ENCODE measurements around the gene ERICH6.
"Not testable (repeated sequence)": the region's sequence is repeated elsewhere in the genome, so short reads cannot be mapped to it uniquely, and the experiment has no call there.

The ERICH6 gene

DNA sequence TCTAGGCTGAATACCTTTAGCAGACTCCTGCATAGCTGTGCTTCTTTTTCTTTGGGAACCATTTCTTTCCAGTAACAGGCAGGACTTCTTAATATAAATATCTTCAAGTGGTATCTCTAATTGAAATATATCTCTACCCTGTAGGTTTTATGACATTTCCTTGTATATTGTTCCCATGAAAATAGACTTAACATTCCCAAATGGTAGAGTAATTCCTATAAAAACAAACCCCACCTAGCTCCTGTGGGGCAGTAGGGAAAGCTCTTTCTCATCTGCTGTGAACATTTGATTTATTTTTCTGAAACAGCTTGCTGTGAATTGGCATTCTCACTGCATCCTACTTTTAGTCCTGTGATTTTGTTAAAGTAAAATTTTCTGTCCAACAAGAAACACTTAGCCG lies 79.8 kb downstream of the ERICH6 start:
- H3K79me2 ChIP-seq (ENCODE audit: insufficient read depth, low read length), result peaks cover 59% of the 10 kb centered on the region
- no peaks in the 10 kb centered on the region for H3K27me3 ChIP-seq (ENCODE audit: low read length)
- H3K9me2 ChIP-seq (replicated peaks; ENCODE audit: insufficient read depth, low read length), result no peaks in the 10 kb centered on the region
- peaks cover 64% of the 10 kb centered on the region for H4K20me1 ChIP-seq (ENCODE audit: low read depth, low read length)
- TF ChIP-seq EZH2phosphoT487 (conservative IDR thresholded peaks at IDR 0.05; ENCODE audit: low read length), result no peak
- TF ChIP-seq, protein P1, sequence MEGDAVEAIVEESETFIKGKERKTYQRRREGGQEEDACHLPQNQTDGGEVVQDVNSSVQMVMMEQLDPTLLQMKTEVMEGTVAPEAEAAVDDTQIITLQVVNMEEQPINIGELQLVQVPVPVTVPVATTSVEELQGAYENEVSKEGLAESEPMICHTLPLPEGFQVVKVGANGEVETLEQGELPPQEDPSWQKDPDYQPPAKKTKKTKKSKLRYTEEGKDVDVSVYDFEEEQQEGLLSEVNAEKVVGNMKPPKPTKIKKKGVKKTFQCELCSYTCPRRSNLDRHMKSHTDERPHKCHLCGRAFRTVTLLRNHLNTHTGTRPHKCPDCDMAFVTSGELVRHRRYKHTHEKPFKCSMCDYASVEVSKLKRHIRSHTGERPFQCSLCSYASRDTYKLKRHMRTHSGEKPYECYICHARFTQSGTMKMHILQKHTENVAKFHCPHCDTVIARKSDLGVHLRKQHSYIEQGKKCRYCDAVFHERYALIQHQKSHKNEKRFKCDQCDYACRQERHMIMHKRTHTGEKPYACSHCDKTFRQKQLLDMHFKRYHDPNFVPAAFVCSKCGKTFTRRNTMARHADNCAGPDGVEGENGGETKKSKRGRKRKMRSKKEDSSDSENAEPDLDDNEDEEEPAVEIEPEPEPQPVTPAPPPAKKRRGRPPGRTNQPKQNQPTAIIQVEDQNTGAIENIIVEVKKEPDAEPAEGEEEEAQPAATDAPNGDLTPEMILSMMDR (IDR thresholded peaks at IDR 0.05; ENCODE audit: insufficient read depth, low read length, poor library complexity, severe bottlenecking), result no peak
- no peak overlapping the region for H3K4me3 ChIP-seq (ENCODE audit: insufficient read depth, low read length, poor library complexity, severe bottlenecking)
- H3K9me3 ChIP-seq (ENCODE audit: insufficient read depth, low read length), result no peaks in the 10 kb centered on the region
- H3K9ac ChIP-seq (ENCODE audit: low read length), result no peak overlapping the region
- no peak overlapping the region for H3K27ac ChIP-seq (ENCODE audit: low read depth, low read length)
- H2AFZ ChIP-seq (ENCODE audit: low read depth, low read length, severe bottlenecking), result no peak overlapping the region
- no peak overlapping the region for H3K4me2 ChIP-seq (ENCODE audit: low read depth, low read length, poor library complexity, severe bottlenecking)
- peaks cover 67% of the 10 kb centered on the region for H3K36me3 ChIP-seq (ENCODE audit: low read length)
- H3F3A ChIP-seq (ENCODE audit: insufficient read depth), result peaks cover 11% of the 10 kb centered on the region; the same call in 1 of the 2 replicates

DNA sequence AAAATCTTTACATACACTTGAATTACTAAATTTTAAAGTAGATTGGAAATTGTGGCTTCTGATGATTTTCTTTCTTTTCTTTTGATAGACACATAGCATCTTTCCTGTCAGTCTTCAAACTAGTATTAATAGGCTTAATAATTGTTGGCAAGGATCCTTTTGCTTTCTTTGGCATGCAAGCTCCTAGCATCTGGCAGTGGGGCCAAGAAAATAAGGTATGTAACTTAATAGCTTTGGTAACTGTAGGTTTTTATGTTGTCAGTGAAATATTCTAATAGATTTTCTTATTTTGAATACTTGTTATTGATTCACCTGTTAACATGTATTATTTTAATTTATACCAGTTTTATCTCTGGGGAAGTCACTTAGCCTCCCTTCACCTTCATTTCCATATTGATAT lies 80.8 kb downstream of the ERICH6 start:
- not testable (repeated sequence) for H3K27ac ChIP-seq (ENCODE audit: low read depth, low read length); H3K9me2 ChIP-seq (replicated peaks; ENCODE audit: insufficient read depth, low read length); H3K4me2 ChIP-seq (ENCODE audit: low read depth, low read length, poor library complexity, severe bottlenecking); H3K9ac ChIP-seq (ENCODE audit: low read length); H3K27me3 ChIP-seq (ENCODE audit: low read length); H3K4me3 ChIP-seq (ENCODE audit: insufficient read depth, low read length, poor library complexity, severe bottlenecking); H2AFZ ChIP-seq (ENCODE audit: low read depth, low read length, severe bottlenecking); H3K9me3 ChIP-seq (ENCODE audit: insufficient read depth, low read length)
- H3F3A ChIP-seq (ENCODE audit: insufficient read depth), result peaks cover 11% of the 10 kb centered on the region; the same call in 1 of the 2 replicates
- peaks cover 58% of the 10 kb centered on the region for H3K36me3 ChIP-seq (ENCODE audit: low read length)
- peaks cover 69% of the 10 kb centered on the region for H3K79me2 ChIP-seq (ENCODE audit: insufficient read depth, low read length)
- peaks cover 69% of the 10 kb centered on the region for H4K20me1 ChIP-seq (ENCODE audit: low read depth, low read length)

DNA sequence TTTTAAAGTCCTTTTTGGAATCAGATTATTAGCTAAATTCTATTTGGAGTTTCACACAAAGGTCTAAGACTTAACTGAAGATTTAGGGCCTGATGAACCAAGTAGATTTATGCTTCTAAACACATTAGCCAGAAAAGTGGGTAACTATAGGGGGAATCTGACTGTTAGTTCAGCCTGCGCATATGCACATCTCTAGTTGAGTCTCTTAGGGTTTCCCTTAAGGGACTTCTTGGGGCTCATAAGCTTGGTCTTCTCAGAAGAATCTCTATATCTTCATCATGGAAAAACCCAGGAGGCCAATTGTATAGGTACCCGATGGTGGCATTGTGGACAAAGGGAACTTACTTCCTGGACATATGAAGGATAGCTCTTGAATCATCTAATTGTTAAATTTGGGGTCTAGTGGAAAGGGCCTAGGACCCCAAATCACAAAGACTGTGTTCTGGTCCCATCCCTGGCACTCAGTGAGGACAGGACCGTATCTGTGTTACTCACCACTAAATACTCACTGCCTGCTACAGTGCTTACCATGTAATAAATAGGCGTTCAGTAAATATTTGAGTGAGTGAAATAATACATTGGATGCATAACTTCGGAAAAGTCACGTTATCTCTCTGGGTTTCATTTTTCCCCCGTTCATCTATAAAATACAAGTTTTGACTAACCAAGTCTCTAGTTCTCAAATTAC lies 83.6 kb downstream of the ERICH6 start:
- Histone ChIP-seq H3K36me3 (ENCODE audit: low read length) (peaks cover 34% of the 10 kb centered on the region; the same call in 1 of the 2 replicates), H2AFZ (ENCODE audit: low read depth, low read length, severe bottlenecking) (no peak overlapping the region), H3K27me3 (ENCODE audit: low read length) (no peaks in the 10 kb centered on the region), H3K9me2 (replicated peaks; ENCODE audit: insufficient read depth, low read length) (no peaks in the 10 kb centered on the region), H3K9ac (ENCODE audit: low read length) (no peak overlapping the region), H3K79me2 (ENCODE audit: insufficient read depth, low read length) (peaks cover 83% of the 10 kb centered on the region), H3K9me3 (ENCODE audit: insufficient read depth, low read length) (no peaks in the 10 kb centered on the region), H3K4me2 (ENCODE audit: low read depth, low read length, poor library complexity, severe bottlenecking) (no peak overlapping the region), H4K20me1 (ENCODE audit: low read depth, low read length) (peaks cover 73% of the 10 kb centered on the region), H3F3A (ENCODE audit: insufficient read depth) (peaks cover 11% of the 10 kb centered on the region; the same call in 1 of the 2 replicates), H3K4me3 (ENCODE audit: insufficient read depth, low read length, poor library complexity, severe bottlenecking) (no peak overlapping the region), H3K27ac (ENCODE audit: low read depth, low read length) (no peak overlapping the region)
- TF ChIP-seq, protein P1 (IDR thresholded peaks at IDR 0.05; ENCODE audit: insufficient read depth, low read length, poor library complexity, severe bottlenecking), result no peak
- TF ChIP-seq EZH2phosphoT487 (conservative IDR thresholded peaks at IDR 0.05; ENCODE audit: low read length), result no peak

DNA sequence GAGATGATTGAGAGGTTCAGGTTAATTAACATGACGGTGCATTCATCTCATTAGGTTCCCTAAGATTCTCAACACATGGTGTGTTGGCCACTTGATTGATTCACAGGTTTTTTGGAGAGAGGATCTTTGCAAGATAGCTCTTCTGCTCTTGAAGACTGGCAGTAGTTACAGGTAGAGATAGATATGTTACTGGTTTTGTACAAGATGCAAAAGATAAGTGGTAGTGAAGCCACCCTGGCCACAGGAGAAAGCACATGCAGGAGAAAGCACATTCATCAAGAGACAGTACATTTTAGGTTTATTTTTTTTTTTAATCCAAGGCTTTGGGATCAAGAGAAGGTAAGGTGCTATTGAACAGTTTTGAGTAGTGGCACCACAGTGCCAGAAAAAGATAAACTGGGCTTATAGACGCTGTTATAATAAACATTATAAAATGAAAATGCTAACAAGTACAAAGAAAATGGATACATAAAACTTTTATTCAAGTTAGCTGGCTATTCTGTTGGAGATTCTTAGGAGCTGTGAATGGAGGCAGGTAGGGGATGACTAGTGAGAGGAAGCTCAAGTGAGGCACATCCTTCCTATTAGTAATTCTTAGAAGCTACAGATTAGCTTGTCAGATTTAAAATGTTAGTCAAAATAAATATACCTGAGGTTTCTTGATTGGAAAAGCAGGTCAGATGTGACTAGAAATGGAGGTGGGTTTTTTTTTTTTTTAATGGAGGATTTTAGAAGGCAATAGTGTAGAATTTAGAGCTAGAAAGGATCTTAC lies 89.8 kb downstream of the ERICH6 start:
- Histone ChIP-seq H3K36me3 (ENCODE audit: low read length) (peaks cover 30% of the 10 kb centered on the region), H3K4me3 (ENCODE audit: insufficient read depth, low read length, poor library complexity, severe bottlenecking) (no peak overlapping the region), H3K27ac (ENCODE audit: low read depth, low read length) (no peak overlapping the region), H3K9me2 (replicated peaks; ENCODE audit: insufficient read depth, low read length) (no peaks in the 10 kb centered on the region), H3K9ac (ENCODE audit: low read length) (no peak overlapping the region), H3F3A (ENCODE audit: insufficient read depth) (no peaks in the 10 kb centered on the region; the same call in 1 of the 2 replicates), H3K79me2 (ENCODE audit: insufficient read depth, low read length) (peaks cover 82% of the 10 kb centered on the region), H3K27me3 (ENCODE audit: low read length) (no peaks in the 10 kb centered on the region), H2AFZ (ENCODE audit: low read depth, low read length, severe bottlenecking) (no peak overlapping the region), H3K9me3 (ENCODE audit: insufficient read depth, low read length) (no peaks in the 10 kb centered on the region), H3K4me2 (ENCODE audit: low read depth, low read length, poor library complexity, severe bottlenecking) (no peak overlapping the region), H4K20me1 (ENCODE audit: low read depth, low read length) (peaks cover 55% of the 10 kb centered on the region)
- TF ChIP-seq, protein P1 (IDR thresholded peaks at IDR 0.05; ENCODE audit: insufficient read depth, low read length, poor library complexity, severe bottlenecking), result no peak
- no peak for TF ChIP-seq EZH2phosphoT487 (conservative IDR thresholded peaks at IDR 0.05; ENCODE audit: low read length)

Data from SU-DHL-6 (cell line).